GM19463 (cell line): Measurements from ENCODE around the gene SLC25A5.
A peak's percentile ranks its signal among the peaks of the same experiment; 100 is the strongest.
"Not testable (repeated sequence)": the region's sequence is repeated elsewhere in the genome, so short reads cannot be mapped to it uniquely, and the experiment has no call there.

ENCODE experiments used
- ATAC-seq: cut with Tn5 transposase; IDR thresholded peaks from one replicate; pipeline ENCODE4 v1.9.1; 2021; ENCODE audit warnings: mild to moderate bottlenecking, moderate library complexity; ENCODE audit not compliant: unreplicated experiment

Gene SLC25A5

DNA sequence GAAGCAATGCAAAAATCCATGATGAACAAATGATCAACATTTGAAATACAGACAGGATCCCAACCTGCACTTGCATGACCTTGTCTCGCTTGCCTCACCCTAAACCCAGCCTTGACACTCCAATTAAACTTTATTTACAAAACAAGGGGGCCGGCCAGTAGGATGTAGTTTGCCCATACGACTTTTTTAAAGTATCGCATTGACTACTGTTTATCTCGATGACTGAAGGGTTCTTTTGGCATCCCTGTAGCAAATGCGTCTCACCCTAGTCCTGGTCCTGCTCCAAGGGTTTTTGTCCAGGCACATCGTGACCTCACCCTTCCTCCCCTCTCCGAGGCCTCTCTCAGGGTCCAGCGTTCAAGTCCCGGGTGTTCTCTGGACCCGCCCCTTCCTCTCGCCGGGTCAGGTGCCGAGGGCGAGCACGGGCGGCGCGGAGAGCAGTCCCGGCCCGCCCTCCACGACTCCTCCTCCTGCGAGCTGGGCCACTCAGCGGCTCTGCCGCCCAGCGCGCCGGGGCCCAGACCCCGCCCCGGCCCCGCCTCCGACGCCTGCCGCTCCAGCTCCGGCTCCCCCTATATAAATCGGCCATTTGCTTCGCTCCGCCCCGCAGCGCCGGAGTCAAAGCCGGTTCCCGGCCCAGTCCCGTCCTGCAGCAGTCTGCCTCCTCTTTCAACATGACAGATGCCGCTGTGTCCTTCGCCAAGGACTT is at the start of gene SLC25A5:
Gene SLC25A5, plus strand, starts transcription at position 603 of the 709 bp plus-strand sequence. Its CDS starts 72 bp downstream, at position 675.
- peak; percentile 83 for ATAC-seq

DNA sequence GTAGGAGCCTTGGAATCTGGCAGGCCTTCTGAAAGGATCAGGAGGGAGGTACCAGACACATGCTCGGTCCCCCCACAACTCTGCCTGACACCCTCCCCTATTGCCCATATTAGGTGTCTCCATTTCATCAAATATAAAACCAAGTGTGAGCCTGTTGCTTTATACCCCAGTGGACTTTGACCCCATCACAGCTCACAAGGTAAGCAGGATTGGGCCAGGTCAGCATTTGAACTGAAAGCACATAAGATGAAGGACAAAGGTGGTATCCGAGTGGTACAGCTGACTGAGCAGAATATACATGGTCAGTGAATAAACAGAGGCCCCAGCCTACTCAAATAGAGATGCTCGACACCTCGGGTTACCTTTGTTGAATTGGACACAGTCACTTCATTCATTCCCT is 49.1 kb upstream of the SLC25A5 start:
- no peak for ATAC-seq

DNA sequence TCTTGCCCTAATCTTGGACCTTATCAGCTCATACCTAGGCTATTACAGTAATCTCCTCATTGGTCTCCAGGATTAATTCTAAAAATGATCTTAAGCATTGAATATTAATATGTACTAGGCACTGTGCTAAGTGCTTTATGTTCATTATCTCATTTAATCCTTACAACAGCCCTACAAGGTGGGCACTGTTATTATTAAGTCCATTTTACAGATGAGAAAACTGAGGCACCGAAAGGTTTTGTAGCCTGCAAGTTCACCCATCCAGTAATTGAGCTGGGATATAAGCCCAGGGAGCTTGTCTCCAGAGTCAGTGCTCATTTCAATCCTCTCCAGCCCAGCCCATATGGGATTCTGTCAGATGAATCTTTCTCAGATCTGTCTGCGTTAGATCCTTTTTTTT is 48.3 kb upstream of the SLC25A5 start:
- ATAC-seq = no peak

DNA sequence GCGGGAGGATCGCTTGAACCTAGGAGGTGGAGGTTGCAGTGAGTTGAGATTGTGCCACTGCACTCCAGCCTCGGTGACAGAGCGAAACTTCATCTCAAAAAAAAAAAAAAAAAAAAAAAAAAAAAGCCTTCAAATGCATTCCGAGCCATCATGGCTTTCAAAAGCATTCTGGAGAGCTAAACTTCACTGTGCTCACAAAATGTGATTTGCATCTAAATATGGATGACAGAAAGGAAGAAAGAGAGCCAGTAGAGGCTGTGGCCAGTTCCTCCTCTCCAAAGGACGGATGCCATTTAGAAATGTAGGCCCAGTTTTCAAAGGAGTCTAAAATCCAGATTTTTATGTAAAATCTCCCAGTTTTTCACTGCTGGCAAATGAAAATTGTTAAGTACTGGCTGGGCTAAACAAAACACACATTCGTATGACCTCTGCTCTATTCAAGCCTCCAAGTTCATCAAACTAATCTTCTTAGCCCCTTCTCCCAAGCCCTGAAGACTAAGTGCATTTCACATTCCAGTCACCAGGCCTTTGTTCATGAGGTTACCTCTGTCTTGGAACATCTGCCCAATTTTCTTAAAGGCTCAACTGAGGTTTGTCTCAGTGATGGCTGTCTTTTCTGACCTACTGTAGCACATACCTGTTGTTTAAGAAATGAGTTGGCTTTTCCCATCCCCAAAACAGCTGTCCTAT is 47.1 kb upstream of the SLC25A5 start:
- no peak for ATAC-seq

DNA sequence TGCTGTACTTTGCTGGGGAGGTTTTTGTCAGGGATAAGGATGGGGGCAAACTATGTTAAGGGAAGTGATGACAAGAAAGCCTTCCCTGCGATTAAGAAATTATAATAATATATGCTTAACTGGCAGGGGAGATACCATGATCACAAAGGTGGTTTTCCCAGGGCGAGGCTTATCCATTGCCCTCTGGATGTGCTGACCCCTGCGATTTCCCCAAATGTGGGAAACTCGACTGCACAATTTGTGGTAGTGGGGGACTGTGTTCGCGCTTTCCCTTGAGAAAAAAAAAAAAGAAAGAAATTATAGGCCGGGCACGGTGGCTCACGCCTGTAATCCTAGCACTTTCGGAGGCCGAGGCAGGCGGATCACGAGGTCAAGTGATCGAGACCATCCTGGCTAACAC is 44.6 kb upstream of the SLC25A5 start:
- no peak for ATAC-seq

DNA sequence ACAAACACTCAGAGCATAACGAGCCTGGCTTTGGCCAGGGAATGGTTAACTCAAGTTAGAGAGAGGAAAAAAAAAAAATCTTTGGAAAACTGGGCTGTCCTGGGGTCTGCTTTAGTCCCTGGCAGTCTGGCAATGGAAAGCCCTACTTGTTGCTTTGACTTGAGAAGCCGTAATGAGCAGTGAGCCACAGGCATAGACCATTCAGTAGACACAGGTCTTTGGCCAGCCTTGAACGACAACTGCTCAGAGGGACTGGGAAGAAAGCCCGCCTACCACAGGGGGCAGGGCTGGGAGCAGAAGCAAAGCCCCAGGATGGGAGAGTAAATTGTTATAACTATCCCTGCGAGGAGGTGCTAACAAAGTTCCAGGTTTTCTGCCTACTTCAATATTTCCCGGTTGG is 43.2 kb upstream of the SLC25A5 start:
- ATAC-seq = no peak

DNA sequence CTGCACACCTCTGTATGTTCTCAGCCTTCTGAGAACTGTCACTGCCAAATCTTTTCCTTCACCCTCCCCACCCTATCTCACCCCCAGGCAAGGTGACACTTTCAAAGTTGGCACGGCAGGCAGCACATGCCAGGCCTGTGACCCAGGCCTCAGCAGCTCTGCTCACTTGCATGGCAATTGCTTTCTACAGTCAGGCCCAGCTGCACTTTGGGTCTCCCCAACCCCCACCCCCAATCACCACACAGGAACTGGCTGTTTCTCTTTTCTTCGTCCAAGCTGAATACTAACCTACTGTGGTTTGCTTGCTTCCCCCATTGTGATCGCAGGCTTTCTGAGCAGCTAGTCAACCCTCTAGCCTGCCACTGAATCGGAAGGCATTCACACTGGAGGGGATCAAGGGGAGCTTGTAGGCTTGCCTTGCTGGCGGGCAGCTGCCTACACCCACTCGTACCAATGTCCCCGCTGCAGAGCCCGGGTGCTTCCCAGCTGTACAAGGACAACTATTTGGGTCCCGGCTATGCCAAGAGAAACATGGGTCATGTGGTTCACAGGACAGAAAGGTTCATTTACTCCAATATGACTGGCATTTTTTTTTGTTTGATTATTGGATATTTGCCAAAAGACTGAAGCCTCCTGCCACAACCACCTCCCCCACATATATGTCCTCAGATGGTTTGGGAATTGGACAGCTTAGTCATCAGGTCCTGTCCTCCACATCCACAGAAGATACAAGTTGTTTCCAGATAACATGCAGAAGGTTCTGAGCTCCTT is 41.0 kb upstream of the SLC25A5 start:
- peak; percentile 80 for ATAC-seq

DNA sequence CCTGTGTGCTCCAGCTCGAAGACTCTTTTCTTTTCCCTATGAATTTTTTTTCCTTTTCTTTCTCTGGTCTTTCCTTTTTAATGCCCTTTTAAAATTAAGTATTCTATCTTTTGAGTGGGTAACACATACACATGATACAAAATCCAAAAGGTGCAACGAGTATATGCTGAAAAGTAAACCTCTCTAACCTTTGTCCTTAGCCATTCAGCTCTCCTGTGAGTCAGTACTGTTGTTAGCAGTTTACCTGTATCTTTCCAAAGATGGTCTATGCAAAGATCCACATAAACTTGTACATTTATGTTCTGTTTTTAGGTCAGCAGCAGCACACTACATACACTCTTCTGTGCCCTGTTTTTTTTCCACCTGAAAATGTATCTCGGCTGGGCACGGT is 40.5 kb upstream of the SLC25A5 start:
- no peak for ATAC-seq

DNA sequence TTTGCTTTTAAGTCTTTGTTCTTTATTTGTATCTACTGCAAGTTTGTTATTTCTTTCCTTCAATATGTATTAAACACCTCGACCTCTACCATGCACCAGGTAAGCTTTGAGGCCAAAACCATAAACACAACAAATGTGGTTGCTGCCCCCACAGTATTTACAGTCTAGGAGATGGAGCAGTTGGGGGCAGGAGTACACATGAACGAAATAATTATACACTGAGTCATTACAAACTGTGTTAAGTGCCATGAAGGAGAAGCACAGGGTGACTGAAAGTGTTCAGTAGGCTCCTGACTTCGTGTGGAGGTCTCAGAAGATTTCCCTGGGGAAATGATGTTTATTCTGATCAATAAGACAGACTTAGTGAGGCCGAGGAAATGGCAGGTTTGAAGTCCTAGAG is 38.8 kb upstream of the SLC25A5 start:
- no peak for ATAC-seq

DNA sequence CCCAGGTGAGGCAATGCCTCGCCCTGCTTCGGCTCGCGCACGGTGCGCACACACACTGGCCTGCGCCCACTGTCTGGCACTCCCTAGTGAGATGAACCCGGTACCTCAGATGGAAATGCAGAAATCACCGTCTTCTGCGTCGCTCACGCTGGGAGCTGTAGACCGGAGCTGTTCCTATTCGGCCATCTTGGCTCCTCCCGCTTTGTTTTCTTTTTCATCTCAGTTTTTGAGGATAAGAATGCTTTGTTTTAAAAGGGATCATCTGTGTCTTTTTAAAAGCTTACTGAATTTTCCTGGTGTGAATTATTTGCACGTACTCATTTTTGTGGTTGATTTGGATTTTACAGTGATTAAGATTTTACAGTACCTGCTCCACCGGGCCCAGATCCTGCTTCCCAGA is 26.9 kb upstream of the SLC25A5 start:
- not testable (repeated sequence) for ATAC-seq

DNA sequence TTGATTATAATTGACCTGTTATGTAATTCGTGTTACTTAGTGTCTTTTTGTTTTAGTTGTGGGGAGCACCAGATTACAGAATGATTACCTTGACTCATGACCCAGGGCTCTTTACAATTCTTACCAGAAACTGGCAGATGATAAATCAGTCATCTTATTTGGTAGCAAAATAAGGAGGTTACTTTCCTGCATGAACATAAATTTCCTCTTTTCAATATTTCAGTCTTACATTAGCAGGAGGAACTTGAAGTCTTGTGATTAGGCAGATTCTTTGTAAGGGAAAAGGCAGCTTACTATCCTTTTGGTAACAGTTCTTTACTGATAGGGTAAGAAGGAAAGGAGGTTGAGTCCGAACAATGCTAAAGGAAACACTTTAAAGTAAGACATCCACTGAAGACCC is 26.0 kb upstream of the SLC25A5 start:
- ATAC-seq = no peak

DNA sequence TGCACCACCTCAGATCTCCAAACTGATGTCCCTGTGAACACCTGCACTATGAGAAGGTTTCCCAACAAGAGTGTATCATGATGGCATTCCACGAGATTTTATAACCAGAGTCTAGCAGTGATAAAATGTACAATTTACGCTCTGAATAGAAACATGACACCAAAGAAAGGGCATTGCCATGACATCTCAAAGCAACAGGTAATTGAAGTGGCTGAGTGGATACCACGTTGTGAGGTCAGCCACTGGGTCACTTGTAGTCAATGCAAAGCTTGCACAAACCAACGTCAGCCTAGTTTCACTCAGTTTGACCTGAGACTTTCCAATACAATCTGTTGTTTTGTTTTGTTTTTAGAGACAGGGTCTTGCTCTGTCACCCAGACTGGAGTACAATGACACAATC is 15.0 kb upstream of the SLC25A5 start:
- no peak for ATAC-seq

DNA sequence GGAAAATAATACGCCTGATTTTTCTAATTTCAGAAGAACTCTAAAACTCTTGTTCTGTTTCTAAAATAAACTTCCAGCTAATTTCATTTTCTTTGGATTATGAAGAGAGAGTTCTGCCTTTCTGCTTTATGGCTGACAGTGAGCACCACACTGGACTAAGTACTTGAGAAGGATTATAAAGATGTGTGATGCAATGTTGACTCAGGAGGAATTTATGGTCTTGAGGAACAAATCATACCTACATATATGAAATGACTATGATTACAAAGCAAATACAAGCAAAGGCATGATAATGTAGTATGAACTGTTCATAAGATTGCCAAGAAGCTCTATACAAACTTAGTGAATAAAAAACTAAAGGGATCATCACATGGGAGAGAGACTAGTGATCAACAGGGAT is 13.0 kb upstream of the SLC25A5 start:
- no peak for ATAC-seq

DNA sequence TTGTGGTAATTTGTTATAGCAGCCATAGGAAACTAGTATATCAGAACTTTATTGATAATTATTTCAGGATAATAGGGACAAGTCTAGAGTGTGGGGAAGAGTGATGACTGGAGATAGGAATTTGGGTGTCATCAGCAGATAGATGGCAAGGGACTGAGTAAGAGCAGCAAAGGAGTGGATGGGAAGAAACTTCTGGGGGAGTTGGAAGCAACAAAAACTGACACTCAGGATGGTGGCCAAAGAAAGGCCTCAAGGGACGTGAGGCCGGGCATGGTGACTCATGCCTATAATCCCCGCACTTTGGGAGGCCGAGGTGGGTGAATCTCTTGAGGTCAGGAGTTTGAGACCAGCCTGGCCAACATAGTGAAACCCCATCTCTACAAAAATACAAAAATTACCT is 9.1 kb upstream of the SLC25A5 start:
- ATAC-seq = no peak

DNA sequence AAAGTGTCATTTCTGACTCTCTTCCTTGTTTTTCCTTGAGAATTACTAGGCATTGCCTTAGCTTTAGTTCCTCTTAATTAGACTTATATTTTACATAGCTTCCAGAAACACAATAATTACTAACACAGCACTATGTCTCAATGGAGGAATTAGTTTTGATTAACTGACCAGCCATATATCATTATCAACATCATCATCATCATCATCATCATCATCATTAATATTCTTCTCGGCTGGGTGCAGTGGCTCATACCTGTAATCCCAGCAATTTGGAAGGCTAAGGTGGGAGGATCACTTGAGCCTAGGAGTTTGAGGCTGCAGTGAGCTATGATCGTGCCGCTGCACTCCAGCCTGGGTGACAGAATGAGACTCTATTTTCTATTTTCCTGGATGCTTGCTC is 2.7 kb upstream of the SLC25A5 start:
- ATAC-seq = no peak

DNA sequence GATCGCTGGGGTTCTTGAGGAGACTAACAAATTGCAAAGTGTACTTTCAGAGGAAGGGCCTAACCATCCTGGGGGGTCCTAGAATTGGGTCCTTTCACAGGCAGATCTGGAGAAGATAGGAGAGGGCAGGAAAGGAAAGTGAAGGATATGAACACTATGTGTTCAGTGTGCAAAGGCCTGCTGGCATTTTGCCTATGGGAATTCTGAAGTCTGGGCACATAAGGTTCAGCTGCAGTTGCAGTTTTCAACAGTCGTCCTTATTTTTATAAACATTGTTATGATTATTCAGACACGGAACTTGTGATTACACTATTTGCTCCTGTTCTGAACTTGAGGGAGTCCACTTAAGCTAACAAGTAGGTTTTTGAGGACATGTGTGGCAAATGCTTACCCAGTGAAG is 1.3 kb upstream of the SLC25A5 start:
- no peak for ATAC-seq

DNA sequence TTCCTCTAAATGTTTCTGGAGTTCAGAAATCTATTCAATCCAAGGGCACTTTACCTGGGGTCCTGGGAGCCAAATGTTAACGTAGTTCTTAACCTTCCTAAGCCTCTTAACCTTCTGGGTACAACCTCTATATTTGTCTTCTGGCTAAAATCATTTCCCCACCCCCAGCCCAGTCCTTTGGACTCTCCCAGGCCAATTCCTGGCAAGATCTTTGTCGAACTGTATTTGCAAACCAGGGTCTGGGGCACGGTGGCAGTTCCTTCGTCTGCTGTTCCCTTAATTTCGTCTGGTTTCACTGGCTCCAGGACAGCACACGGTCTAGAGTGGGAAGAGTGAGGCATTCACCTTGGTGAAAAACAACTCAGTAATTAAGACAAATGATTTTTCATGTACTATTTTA is 811 bp upstream of the SLC25A5 start:
- ATAC-seq = no peak

DNA sequence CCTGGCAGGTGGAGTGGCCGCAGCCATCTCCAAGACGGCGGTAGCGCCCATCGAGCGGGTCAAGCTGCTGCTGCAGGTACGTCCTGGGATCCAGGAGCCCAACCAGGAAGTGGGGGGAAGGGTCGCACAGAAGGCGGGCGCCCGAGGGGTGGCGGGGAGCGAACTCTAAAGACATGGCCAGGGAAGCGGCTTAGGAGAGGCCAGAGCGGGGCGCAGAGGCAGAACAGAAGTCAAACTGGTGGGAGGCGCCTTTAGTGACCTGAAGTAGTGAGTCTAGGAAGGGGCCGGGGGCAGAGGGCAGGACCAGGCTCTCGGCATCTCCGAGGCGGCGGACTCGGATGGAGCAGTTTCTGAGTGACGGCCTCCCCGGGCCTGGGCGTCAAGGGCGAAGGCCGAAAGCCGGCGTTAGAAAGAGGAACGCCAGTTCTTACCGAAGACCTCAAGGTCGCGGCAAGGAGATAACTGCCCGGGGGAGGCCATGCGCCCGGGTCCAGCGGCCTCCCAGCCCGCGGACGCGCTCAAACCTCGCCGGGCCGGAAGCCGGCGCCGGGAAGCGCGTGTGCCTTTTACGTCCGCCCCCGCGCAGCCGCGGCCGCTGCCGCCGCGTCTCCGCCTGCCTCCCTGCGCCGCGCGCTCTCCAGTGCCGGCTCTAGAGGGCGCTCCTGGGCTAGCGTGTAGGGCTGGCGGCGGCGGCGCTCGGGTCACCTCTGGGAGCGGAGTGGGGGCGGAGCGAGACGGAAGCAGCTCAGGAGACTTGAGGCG is 488 bp downstream of the SLC25A5 start:
- ATAC-seq = peak; percentile 69

DNA sequence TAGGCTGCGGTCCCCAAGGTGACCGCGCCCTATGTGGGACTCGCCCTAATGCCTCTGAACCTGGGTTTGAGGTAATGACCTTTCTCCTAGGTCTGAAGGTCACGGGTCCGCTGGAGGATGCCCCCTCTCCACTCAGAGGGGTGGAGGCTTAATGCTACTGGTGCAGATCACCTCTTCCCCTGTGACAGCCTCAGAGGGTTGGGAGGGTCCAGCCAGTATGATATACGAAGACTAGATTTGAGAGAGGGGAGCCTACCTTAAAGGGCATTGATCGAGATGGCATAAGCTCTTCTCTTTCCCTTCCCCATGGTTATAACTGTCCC is 1.0 kb downstream of the SLC25A5 start:
- ATAC-seq = no peak

DNA sequence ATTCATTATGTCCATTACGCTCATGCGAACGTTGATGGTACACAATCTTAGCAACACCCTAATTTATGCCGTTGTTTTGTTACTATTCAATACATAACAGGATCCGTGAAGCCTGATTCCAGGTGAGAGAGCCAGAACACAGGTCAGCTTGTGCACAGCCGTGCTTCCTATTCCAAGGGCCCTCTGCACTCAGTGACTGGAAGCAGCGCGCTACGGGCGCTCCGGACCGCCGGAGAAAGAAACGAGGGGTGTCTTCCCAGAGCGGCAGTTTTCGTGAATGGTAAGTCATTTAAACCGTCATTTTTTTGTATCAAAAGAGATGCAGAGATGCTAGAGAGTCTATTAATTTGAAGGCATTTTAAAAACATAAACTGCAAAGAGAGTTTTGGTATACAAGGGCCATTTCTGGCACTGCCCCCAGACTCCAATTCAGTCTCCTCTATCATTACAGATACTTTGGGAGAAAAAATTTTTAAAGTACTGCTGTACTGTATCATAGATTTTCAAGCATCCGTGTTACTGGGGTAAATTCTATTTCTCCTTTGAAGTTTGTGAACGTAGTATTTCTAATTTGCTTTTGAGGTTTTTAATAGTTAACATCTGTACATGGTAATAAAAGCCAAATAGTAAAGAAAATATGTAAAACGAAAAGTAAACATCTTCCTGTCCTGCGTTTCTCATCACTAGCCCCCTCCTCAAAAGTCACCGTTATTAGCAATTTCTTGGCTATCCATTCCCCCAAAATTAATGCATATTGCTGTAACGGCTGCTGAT is 6.6 kb downstream of the SLC25A5 start:
- ATAC-seq = no peak
